NCI-H1092 (cell line): ENCODE data around the gene OPA1.
A peak's percentile ranks its signal among the peaks of the same experiment; 100 is the strongest.

Experiments
- DNase-seq: peaks from one replicate; lab custom pipeline; 2025; lab: John Stamatoyannopoulos, UW

Gene OPA1

DNA sequence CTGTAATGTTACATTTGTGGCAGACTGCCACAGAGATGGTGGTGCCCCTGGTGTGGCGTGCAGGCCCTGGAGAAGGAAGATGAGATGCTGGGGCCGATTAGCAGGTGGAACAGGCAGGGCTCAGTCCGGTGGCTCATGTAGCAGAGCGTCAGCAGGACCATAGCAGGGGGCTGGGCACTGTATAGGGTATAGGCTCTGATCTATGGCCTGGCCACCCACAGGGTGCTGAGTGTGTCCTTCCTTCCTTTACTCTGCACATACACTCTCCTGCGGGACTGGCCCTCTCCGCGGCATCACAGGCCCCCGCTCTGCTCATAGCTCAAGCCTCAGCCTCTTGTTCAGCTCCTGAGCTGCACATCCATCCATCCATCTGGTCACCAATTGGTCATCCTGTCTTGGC, 143.6 kb downstream of the OPA1 start:
- no peak for DNase-seq

- no peak for DNase-seq
Observed at GRCh38 chr3:193737191-193737751, 144.3 kb downstream of the OPA1 start.

DNA sequence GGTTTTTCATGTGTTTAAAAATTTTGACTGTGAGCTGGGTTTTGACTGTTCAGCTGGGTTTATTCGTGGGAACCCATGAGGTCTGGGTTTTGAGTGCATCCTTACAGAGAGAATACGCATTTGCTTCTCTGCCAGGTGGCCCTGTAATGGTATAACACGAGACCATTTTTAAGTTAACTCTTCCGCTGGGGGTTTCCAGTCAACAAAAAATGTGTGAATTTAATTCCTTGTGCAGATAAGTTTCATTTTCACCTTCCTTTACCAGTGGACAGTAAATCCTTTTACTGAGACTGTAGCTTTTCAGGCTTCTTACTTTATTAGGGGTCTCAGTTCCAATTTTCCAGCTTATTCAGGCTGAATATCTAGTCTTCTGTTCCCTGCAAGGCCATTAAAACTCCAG, 149.6 kb downstream of the OPA1 start:
- peak; percentile 41 for DNase-seq

- no peak for DNase-seq
Observed at GRCh38 chr3:193743702-193744047, 150.7 kb downstream of the OPA1 start.

- peak; percentile 89 for DNase-seq
Observed at GRCh38 chr3:193744048-193744821, 151.2 kb downstream of the OPA1 start.

- DNase-seq, result no peak
Observed at GRCh38 chr3:193744822-193745684, 152.0 kb downstream of the OPA1 start.

DNA sequence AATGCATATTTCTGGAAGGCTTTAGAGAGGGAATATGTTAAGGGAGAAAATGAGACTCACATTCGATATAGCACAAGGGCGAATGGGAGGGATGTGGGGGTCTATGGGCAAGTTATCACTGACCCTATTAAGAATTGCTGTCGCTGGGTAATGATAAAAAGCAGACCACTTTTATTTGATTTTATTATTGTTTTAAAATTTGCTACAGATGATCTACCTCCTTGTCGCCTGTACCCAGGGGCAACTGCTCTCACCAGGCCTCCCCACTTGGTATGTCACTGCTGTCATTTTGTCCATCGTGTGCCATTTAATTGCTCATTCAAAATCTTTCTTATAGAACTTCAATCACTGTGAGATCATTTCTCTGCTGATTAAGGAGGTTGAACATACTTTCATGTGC, 153.8 kb downstream of the OPA1 start:
- DNase-seq, result no peak
